ENCODE data around the gene TENM4.
"Not testable (repeated sequence)": the region's sequence is repeated elsewhere in the genome, so short reads cannot be mapped to it uniquely, and the experiment has no call there.

TENM4 gene

GRCh38 chr11:78829146-78829545 is 611.7 kb downstream of the TENM4 start:
- ATAC-seq, result no peak
- TF ChIP-seq ZFP30 (CRISPR knock-in tag; IDR thresholded peaks at IDR 0.05) (no peak), ISL1 (CRISPR knock-in tag; IDR thresholded peaks at IDR 0.05) (no peak), OSR1 (CRISPR knock-in tag; IDR thresholded peaks at IDR 0.05) (no peak), ZC3H10 (CRISPR knock-in tag; IDR thresholded peaks at IDR 0.05) (no peak), ESRRG (CRISPR knock-in tag; IDR thresholded peaks at IDR 0.05) (no peak), CSDC2 (CRISPR knock-in tag; IDR thresholded peaks at IDR 0.05) (no peak), ZNF8 (CRISPR knock-in tag; IDR thresholded peaks at IDR 0.05) (no peak), TCF4 (CRISPR knock-in tag; IDR thresholded peaks at IDR 0.05; ENCODE audit: borderline replicate concordance) (no peak), CREB5 (CRISPR knock-in tag; IDR thresholded peaks at IDR 0.05; ENCODE audit: low read depth) (no peak), GLIS3 (CRISPR knock-in tag; IDR thresholded peaks at IDR 0.05) (no peak), RARB (CRISPR knock-in tag; IDR thresholded peaks at IDR 0.05) (no peak), TSHZ2 (CRISPR knock-in tag; IDR thresholded peaks at IDR 0.05) (no peak)

- no peak for ATAC-seq
- TF ChIP-seq ZFP3 (CRISPR knock-in tag; IDR thresholded peaks at IDR 0.05) (no peak), ZNF8 (CRISPR knock-in tag; IDR thresholded peaks at IDR 0.05) (no peak), CSDC2 (CRISPR knock-in tag; IDR thresholded peaks at IDR 0.05) (no peak), ESRRG (CRISPR knock-in tag; IDR thresholded peaks at IDR 0.05) (no peak), PATZ1 (CRISPR knock-in tag; IDR thresholded peaks at IDR 0.05; ENCODE audit: borderline replicate concordance) (no peak), ISL1 (CRISPR knock-in tag; IDR thresholded peaks at IDR 0.05) (no peak), PPARA (CRISPR knock-in tag; IDR thresholded peaks at IDR 0.05; ENCODE audit: borderline replicate concordance) (no peak), SNAI2 (CRISPR knock-in tag; IDR thresholded peaks at IDR 0.05) (no peak), OSR1 (CRISPR knock-in tag; IDR thresholded peaks at IDR 0.05) (no peak), ZC3H10 (CRISPR knock-in tag; IDR thresholded peaks at IDR 0.05) (no peak), TCF4 (CRISPR knock-in tag; IDR thresholded peaks at IDR 0.05; ENCODE audit: borderline replicate concordance) (no peak), ZNF70 (CRISPR knock-in tag; IDR thresholded peaks at IDR 0.05) (no peak), ZFP30 (CRISPR knock-in tag; IDR thresholded peaks at IDR 0.05) (no peak), BACH2 (CRISPR knock-in tag; IDR thresholded peaks at IDR 0.05; ENCODE audit: borderline replicate concordance) (no peak), ARNTL (CRISPR knock-in tag; IDR thresholded peaks at IDR 0.05; ENCODE audit: borderline replicate concordance, low read depth) (no peak), POU6F1 (CRISPR knock-in tag; IDR thresholded peaks at IDR 0.05; ENCODE audit: borderline replicate concordance, low read depth) (no peak), CREB5 (CRISPR knock-in tag; IDR thresholded peaks at IDR 0.05; ENCODE audit: low read depth) (no peak), ZNF565 (CRISPR knock-in tag; conservative IDR thresholded peaks at IDR 0.05; ENCODE audit: low read depth) (no peak), TSHZ2 (CRISPR knock-in tag; IDR thresholded peaks at IDR 0.05) (no peak)
Observed at GRCh38 chr11:78828676-78829075, 612.2 kb downstream of the TENM4 start.

GRCh38 chr11:78827291-78827690 is 613.5 kb downstream of the TENM4 start:
- not testable (repeated sequence) for ATAC-seq
